Keratinocyte (primary cell): ENCODE measurements around the gene KLK15. TPM values are rescaled to one million over a fixed set of nuclear protein-coding genes. Genes with fewer than 3 reads are reported as not detected.
A peak's percentile ranks its signal among the peaks of the same experiment; 100 is the strongest.

Experiments
- DNase-seq: peaks from one replicate; pipeline ENCODE4 v3.0.0-alpha.2; 2011; ENCODE audit warnings: low read depth, missing footprints, low spot score
- FAIRE-seq: peaks from 2 replicates; lab custom pipeline; 2011; peaks lifted over from hg19 to GRCh38; lab: Jason Lieb, UNC
- H2AFZ ChIP-seq: 2 replicates; pipeline ENCODE4 v1.6.0; 2012; ENCODE audit warnings: low read length, control low read depth, inconsistent platforms; ENCODE audit not compliant: control insufficient read depth
- H3K27ac ChIP-seq: 2 replicates; pipeline ENCODE4 v1.5.1; 2011; ENCODE audit warnings: low read length; ENCODE audit not compliant: control insufficient read depth, insufficient read depth
- H3K27me3 ChIP-seq: 3 replicates; pipeline ENCODE4 v1.6.0; 2011; ENCODE audit warnings: low read length; ENCODE audit not compliant: control insufficient read depth, insufficient read depth; ENCODE audit errors: extremely low read depth
- H3K36me3 ChIP-seq, 2 experiments: 2 replicates in 1 of 2; 3 replicates in 1 of 2; pipeline ENCODE4 v1.5.1; 2011; ENCODE audit warnings: low read length in 2 of 2, mild to moderate bottlenecking in 1 of 2; ENCODE audit not compliant: control insufficient read depth in 2 of 2, insufficient read depth in 2 of 2; ENCODE audit errors: extremely low read depth in 1 of 2
- H3K4me1 ChIP-seq: 3 replicates; pipeline ENCODE4 v1.5.1; 2011; ENCODE audit warnings: low read length; ENCODE audit not compliant: control insufficient read depth, insufficient read depth; ENCODE audit errors: extremely low read depth
- H3K4me2 ChIP-seq: 3 replicates; pipeline ENCODE4 v1.6.0; 2011; ENCODE audit warnings: low read depth, low read length; ENCODE audit not compliant: control insufficient read depth, insufficient read depth; ENCODE audit errors: extremely low read depth
- H3K4me3 ChIP-seq, 3 experiments: fragments of 200-600 bp in 1 of 3; sonication (generic) in 1 of 3; 2 replicates in 2 of 3; 3 replicates in 1 of 3; pipeline ENCODE4 v1.5.1; 2011 to 2016; ENCODE audit warnings: low read length in 3 of 3, mild to moderate bottlenecking in 3 of 3, control low read depth in 2 of 3, inconsistent platforms in 1 of 3, low read depth in 1 of 3, mixed read lengths in 1 of 3, mixed run types in 1 of 3, moderate library complexity in 1 of 3; ENCODE audit not compliant: control insufficient read depth in 2 of 3, insufficient read depth in 2 of 3; ENCODE audit errors: extremely low read depth in 1 of 3
- H3K79me2 ChIP-seq: 2 replicates; pipeline ENCODE4 v1.6.0; 2012; ENCODE audit warnings: low read length; ENCODE audit not compliant: control insufficient read depth, insufficient read depth
- H3K9ac ChIP-seq: 3 replicates; pipeline ENCODE4 v1.6.0; 2011; ENCODE audit warnings: low read length; ENCODE audit not compliant: control insufficient read depth, insufficient read depth; ENCODE audit errors: extremely low read depth
- H3K9me1 ChIP-seq: 3 replicates; pipeline ENCODE4 v1.6.0; 2011; ENCODE audit warnings: low read length; ENCODE audit not compliant: control insufficient read depth, insufficient read depth; ENCODE audit errors: extremely low read depth
- H3K9me3 ChIP-seq: 2 replicates; pipeline ENCODE4 v1.5.1; 2012; ENCODE audit warnings: low read depth, low read length; ENCODE audit not compliant: control insufficient read depth
- H4K20me1 ChIP-seq: 3 replicates; pipeline ENCODE4 v1.6.0; 2011; ENCODE audit warnings: low read length; ENCODE audit not compliant: control insufficient read depth, insufficient read depth; ENCODE audit errors: extremely low read depth
- EZH2 ChIP-seq: IDR thresholded peaks from one replicate; pipeline ENCODE4 v1.6.1; 2012; ENCODE audit warnings: inconsistent platforms, mild to moderate bottlenecking, low read length, moderate library complexity
- dilution Hi-C: fragments of 300-500 bp; cut with MboI; formaldehyde crosslinking; loops from one replicate; pipeline ENCODE4 v1.7.0; 2020; ENCODE audit warnings: low sequenced_read_pairs; ENCODE audit not compliant: extremely low pct_ligation_motif_present
- polyA minus RNA-seq, 3 experiments: library from RNA; depleted of rRNA, polyadenylated mRNA; stranded (reverse); fragments of >200 nt; gene quantifications; 1 replicate in 1 of 3; 2 replicates in 1 of 3; 3 replicates in 1 of 3; pipeline ENCODE4 v1.2.3, GENCODE V29; 2011
- polyA plus RNA-seq, 5 experiments: library from polyadenylated mRNA; depleted of rRNA in 3 of 5; stranded (reverse) in 3 of 5; stranded (forward) in 1 of 5; unstranded in 1 of 5; fragments of >200 nt; gene quantifications; 1 replicate in 1 of 5; 2 replicates in 3 of 5; 3 replicates in 1 of 5; pipeline versions ENCODE4 v1.2.1 to v1.2.3, GENCODE V29; 2011 to 2012; ENCODE audit warnings: missing spikeins in 2 of 5, low read depth in 1 of 5, low replicate concordance in 1 of 5
- TF ChIP-seq, protein P1 (sequence below), 3 experiments: IDR thresholded peaks in 1 of 3; conservative IDR thresholded peaks in 1 of 3; optimal IDR thresholded peaks in 1 of 3; 2 replicates in 2 of 3; 3 replicates in 1 of 3; pipeline versions ENCODE3 to v1.5.1; 2011; ENCODE audit warnings: low read length in 3 of 3, mild to moderate bottlenecking in 3 of 3, moderate library complexity in 2 of 3, control low read depth in 1 of 3, inconsistent platforms in 1 of 3; ENCODE audit not compliant: insufficient read depth in 2 of 3; ENCODE audit errors: extremely low read depth in 1 of 3

Gene KLK15, protein sequence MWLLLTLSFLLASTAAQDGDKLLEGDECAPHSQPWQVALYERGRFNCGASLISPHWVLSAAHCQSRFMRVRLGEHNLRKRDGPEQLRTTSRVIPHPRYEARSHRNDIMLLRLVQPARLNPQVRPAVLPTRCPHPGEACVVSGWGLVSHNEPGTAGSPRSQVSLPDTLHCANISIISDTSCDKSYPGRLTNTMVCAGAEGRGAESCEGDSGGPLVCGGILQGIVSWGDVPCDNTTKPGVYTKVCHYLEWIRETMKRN
- not detected in 3 replicates for polyA plus RNA-seq
- polyA plus RNA-seq (2011; ENCODE audit: low read depth), result not detected
- not detected in 2 replicates for polyA plus RNA-seq (2011; cell fraction: cytosol; rRNA removed)
- not detected in 2 replicates for polyA plus RNA-seq (2011; cell fraction: nucleus; rRNA removed)
- polyA plus RNA-seq (2012; ENCODE audit: low replicate concordance), result not detected in 2 replicates
- not detected in 3 replicates for polyA minus RNA-seq
- polyA minus RNA-seq (2011; cell fraction: cytosol; rRNA and poly(A)+ RNA removed), result not detected
- not detected in 2 replicates for polyA minus RNA-seq (2011; cell fraction: nucleus; rRNA and poly(A)+ RNA removed)

DNA sequence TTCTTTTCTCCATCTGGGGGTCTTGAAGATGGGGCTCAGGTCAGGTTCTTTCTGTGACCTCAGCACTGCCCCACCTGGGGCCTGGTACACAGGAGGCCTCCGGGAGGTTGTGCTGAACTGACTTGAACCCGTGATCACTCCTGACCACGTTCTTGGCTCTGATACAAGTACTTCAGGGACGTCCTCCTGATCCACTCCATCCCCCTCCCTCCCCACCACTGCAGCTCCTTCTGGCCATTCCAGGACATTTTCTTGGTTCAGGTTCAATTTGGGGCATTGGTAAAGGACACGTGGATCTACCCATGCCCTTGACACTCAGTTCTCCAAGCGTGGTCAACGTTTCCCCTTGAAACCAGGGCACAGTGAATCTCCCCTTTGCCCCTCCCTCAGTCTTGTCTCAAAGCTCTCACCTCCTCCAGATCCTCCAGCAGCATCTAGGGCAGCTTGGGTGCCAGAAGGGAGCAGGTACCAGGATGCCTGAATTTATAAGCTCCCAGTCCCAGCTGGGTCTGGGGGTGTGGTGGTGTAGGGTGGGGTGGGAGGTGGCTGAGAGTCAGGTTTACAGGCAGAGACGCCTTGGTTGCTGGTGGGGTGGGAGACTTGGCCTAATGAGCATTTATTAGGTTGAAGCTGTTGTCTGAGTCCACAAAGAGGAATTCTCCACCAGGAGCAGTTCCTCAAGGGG lies at the start of gene KLK15:
TSS of gene KLK15 (minus strand) at position 458 of the 685 bp plus-strand sequence. CDS start 2,082 bp downstream, outside the sequence.
- Histone ChIP-seq H3K9me3 (no peaks in the 10 kb centered on the region), H3K9ac (no peak within 1 kb of the TSS), H2AFZ (no peak within 1 kb of the TSS), H3K4me2 (no peak within 1 kb of the TSS), H4K20me1 (no peaks in the 10 kb centered on the region), H3K4me1 (peaks cover 20% of the 10 kb centered on the region), H3K27ac (no peak within 1 kb of the TSS), H3K79me2 (no peaks in the 10 kb centered on the region), H3K36me3 (no peaks in the 10 kb centered on the region), H3K27me3 (peaks cover 8% of the 10 kb centered on the region), H3K9me1 (no peaks in the 10 kb centered on the region), H3K4me3 (no peak within 1 kb of the TSS)
- dilution Hi-C loops, result no loop called here
- no peak for TF ChIP-seq EZH2
- TF ChIP-seq, protein P1, sequence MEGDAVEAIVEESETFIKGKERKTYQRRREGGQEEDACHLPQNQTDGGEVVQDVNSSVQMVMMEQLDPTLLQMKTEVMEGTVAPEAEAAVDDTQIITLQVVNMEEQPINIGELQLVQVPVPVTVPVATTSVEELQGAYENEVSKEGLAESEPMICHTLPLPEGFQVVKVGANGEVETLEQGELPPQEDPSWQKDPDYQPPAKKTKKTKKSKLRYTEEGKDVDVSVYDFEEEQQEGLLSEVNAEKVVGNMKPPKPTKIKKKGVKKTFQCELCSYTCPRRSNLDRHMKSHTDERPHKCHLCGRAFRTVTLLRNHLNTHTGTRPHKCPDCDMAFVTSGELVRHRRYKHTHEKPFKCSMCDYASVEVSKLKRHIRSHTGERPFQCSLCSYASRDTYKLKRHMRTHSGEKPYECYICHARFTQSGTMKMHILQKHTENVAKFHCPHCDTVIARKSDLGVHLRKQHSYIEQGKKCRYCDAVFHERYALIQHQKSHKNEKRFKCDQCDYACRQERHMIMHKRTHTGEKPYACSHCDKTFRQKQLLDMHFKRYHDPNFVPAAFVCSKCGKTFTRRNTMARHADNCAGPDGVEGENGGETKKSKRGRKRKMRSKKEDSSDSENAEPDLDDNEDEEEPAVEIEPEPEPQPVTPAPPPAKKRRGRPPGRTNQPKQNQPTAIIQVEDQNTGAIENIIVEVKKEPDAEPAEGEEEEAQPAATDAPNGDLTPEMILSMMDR (optimal IDR thresholded peaks at IDR 0.05 in 1 of 3, IDR thresholded peaks at IDR 0.05 in 1 of 3, conservative IDR thresholded peaks at IDR 0.05 in 1 of 3; ENCODE audit: extremely low read depth in 1 of 3, insufficient read depth in 2 of 3, low read length in 3 of 3), result no peak
- FAIRE-seq (no peak), DNase-seq (no peak)

DNA sequence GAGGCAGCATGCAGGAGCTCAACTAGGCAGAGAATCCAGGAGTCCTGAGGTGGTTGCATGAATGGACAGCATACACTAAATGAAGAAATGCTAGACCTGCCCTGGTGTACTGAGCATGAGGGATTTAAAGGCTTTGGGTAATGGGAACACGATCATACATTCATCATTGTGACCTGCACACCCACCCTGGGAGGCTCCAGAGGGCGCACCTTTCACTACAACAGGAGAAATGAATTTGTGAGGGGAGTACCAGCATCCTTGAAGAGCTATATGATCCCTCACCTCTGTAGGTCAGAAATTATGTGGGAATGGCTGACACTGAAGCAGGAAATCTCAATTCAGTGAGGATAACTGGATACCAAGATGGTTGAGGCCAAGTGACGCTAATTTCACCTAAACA lies 48.8 kb upstream of the KLK15 start:
- no peaks in the 10 kb centered on the region for H3K4me1 ChIP-seq
- H3K27ac ChIP-seq, result no peak overlapping the region
- dilution Hi-C loops, result no loop called here
- H4K20me1 ChIP-seq, result no peaks in the 10 kb centered on the region
- H3K9me3 ChIP-seq, result no peaks in the 10 kb centered on the region
- no peak overlapping the region for H3K9ac ChIP-seq
- no peaks in the 10 kb centered on the region for H3K36me3 ChIP-seq
- no peak overlapping the region for H2AFZ ChIP-seq
- H3K4me3 ChIP-seq, result no peak overlapping the region
- H3K79me2 ChIP-seq, result no peaks in the 10 kb centered on the region
- TF ChIP-seq, protein P1 (optimal IDR thresholded peaks at IDR 0.05 in 1 of 3, IDR thresholded peaks at IDR 0.05 in 1 of 3, conservative IDR thresholded peaks at IDR 0.05 in 1 of 3; ENCODE audit: extremely low read depth in 1 of 3, insufficient read depth in 2 of 3, low read length in 3 of 3), result peak in 1 of 3 experiments; percentile 17
- TF ChIP-seq EZH2, result no peak
- DNase-seq (no peak), FAIRE-seq (no peak)
- H3K9me1 ChIP-seq, result no peaks in the 10 kb centered on the region
- H3K27me3 ChIP-seq, result peaks cover 8% of the 10 kb centered on the region
- no peak overlapping the region for H3K4me2 ChIP-seq
